ENCODE results near the gene RNPS1.

The RNPS1 gene

GRCh38 chr16:2235695-2236336 lies 32.1 kb downstream of the RNPS1 start:
- DNase-seq, result no peak
- ATAC-seq, result no peak

- DNase-seq (no peak), ATAC-seq (no peak)
Observed at GRCh38 chr16:2235234-2235651, 32.7 kb downstream of the RNPS1 start.

- DNase-seq, result no peak
- ATAC-seq, result no peak
Observed at GRCh38 chr16:2234813-2235170, 33.1 kb downstream of the RNPS1 start.

- no peak for DNase-seq
- ATAC-seq, result no peak
Observed at GRCh38 chr16:2233872-2234812, 33.8 kb downstream of the RNPS1 start.

- DNase-seq, result no peak
- ATAC-seq, result no peak
Observed at GRCh38 chr16:2233046-2233775, 34.7 kb downstream of the RNPS1 start.

- DNase-seq (no peak), ATAC-seq (no peak)
Observed at GRCh38 chr16:2232094-2232990, 35.6 kb downstream of the RNPS1 start.

GRCh38 chr16:2231016-2231931 lies 36.7 kb downstream of the RNPS1 start:
- DNase-seq (no peak), ATAC-seq (no peak)

- ATAC-seq, result no peak
- DNase-seq, result no peak
Observed at GRCh38 chr16:2230376-2230775, 37.5 kb downstream of the RNPS1 start.

- DNase-seq, result no peak
- no peak for ATAC-seq
Observed at GRCh38 chr16:2229632-2230250, 38.2 kb downstream of the RNPS1 start.

- DNase-seq, result no peak
- ATAC-seq, result no peak
Observed at GRCh38 chr16:2229091-2229490, 38.8 kb downstream of the RNPS1 start.

GRCh38 chr16:2228161-2228824 lies 39.6 kb downstream of the RNPS1 start:
- no peak for DNase-seq
- ATAC-seq, result no peak

GRCh38 chr16:2226918-2227317 lies 41.0 kb downstream of the RNPS1 start:
- DNase-seq (no peak), ATAC-seq (no peak)

- DNase-seq, result no peak
Observed at GRCh38 chr16:2226245-2226793, 41.6 kb downstream of the RNPS1 start.

GRCh38 chr16:2223942-2224486 lies 43.9 kb downstream of the RNPS1 start:
- DNase-seq (peak; percentile 39), ATAC-seq (peak; percentile 4)

More at GRCh38 chr16:2226245-2226793, 41.6 kb downstream of the RNPS1 start:
- ATAC-seq, result no peak

- peak; percentile 99 for ATAC-seq
- peak; percentile 100 for DNase-seq
Observed at GRCh38 chr16:2223221-2223941, 44.5 kb downstream of the RNPS1 start, which contains the start of gene E4F1. Gene E4F1 (plus strand): TSS chr16:2223591. CDS start chr16:2223614, 23 bp downstream.

- DNase-seq (no peak), ATAC-seq (no peak)
Observed at GRCh38 chr16:2216330-2216729, 51.6 kb downstream of the RNPS1 start.

- no peak for DNase-seq
- no peak for ATAC-seq
Observed at GRCh38 chr16:2214719-2214968, 53.3 kb downstream of the RNPS1 start, which contains the start of gene PGP. Gene PGP (minus strand): TSS chr16:2214840. CDS start chr16:2214777, 63 bp downstream.

Data from stimulated activated naive CD8-positive, alpha-beta T cell treated with anti-CD3 and anti-CD28 coated beads, Interleukin-15, Interleukin-2, amounts not matched to agents 100 U/mL and 50 U/mL, for 24 hours (primary cell).